Testis (tissue), 2 donors: ENCODE measurements around the gene AQP6.

Source experiments
- CTCF ChIP-seq, 3 experiments: fragments of 450-650 bp in 2 of 3; fragments of 200-600 bp in 1 of 3; sonication (generic) in 1 of 3; IDR thresholded peaks; one replicate each; pipeline ENCODE4 v1.5.1; 2016 to 2019; ENCODE audit warnings: antibody characterized with exemption in 3 of 3, mild to moderate bottlenecking in 2 of 3, moderate library complexity in 1 of 3
- POLR2A ChIP-seq: fragments of 450-650 bp; IDR thresholded peaks from one replicate; pipeline ENCODE4 v1.6.1; 2017; ENCODE audit warnings: antibody characterized with exemption, mild to moderate bottlenecking, moderate library complexity

GRCh38 chr12:49963976-49964815 lies 8.6 kb upstream of the AQP6 start:
- TF ChIP-seq POLR2A (no peak), CTCF (IDR thresholded peaks at IDR 0.05) (no peak)
